Germinal center (tissue), 1 donor: ENCODE results near the gene ACKR2.

Experiments used
- DNase-seq: peaks from one replicate; pipeline ENCODE4 v3.0.0; 2012; ENCODE audit warnings: mixed read lengths, low spot score

ACKR2 gene

DNA sequence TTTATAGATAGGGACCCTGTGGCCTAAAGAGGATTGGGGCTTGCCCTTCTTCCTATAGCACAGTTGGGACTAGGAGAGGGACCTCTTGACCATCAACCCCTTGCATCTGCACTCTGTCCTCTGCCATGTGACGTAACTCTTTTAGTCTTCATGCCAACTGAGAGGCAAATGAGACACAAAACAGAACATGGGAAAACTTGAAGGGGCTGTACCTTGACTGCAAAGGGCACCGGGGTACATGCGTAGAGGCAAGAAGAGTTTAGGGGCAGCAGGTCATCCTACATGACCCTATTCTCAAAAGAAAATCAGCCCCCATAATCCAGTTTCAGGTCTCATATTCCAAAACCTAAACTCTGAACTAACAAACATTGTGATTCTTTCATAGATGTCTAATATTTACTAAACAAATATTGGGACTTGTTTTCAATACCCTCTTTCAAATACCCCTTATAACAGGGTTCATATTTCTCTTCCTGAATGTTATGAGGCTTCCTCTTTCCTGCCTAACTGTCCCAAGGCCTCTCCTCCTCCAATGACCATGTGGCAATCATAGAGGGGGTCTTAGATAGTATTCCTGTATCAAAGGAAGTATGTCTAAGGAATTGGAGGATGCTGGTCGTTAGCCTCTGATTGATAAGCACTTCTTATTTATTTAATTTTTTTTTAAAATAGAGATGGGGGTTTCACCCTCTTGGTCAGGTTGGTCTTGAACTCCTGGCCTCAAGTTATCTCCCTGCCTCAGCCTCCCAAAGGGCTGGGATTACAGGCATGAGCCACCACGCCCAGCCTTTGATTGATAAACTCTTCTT, 20.6 kb downstream of the ACKR2 start:
- DNase-seq = no peak

GRCh38 chr3:42830437-42831320, 21.4 kb downstream of the ACKR2 start:
- no peak for DNase-seq

DNA sequence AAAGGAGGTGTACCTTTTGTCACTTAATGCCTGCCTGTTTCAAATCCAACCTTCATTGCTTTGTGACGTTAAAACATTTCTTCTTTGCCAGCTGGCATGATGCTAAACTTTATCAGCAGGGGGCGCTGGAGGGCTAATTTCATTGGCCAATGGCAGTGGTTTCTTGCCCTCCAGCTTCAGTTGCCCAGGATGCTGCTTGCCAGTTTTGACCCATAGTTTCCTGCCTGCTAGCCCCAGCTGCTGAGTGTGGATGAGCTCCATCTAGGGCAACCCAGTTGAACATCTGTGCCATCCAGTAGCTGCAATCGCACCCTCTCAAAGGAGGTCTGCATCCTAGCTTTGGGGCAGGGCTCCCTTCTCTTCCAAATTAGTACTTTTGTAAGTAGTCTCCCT, 22.1 kb downstream of the ACKR2 start:
- peak; percentile 72 for DNase-seq

- no peak for DNase-seq
Measured at GRCh38 chr3:42836150-42837123, 27.2 kb downstream of the ACKR2 start.

- no peak for DNase-seq
Measured at GRCh38 chr3:42838571-42838970, 29.3 kb downstream of the ACKR2 start.

- DNase-seq = peak; percentile 62
Measured at GRCh38 chr3:42839616-42840015, 30.4 kb downstream of the ACKR2 start.

DNA sequence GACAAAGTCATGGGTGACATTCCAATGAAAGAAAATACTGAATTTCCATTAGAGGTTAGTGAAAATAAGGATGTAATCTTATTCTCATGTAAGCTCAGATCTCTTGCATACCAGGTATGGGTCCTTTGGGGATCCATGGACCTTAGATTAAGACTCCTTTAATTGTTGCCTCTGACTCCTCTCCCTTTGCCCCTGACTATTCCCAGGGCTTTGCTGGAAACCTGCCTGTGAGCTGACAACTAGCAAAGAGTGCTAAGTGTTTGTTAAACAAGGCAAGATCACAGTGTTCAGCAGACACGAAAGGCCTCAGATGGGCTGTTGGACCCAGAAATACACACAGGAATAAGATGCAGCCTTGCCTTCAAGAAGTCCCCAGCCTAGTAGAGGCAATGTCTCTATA, 32.1 kb downstream of the ACKR2 start:
- DNase-seq = no peak

GRCh38 chr3:42843713-42844411, 34.6 kb downstream of the ACKR2 start:
- no peak for DNase-seq

GRCh38 chr3:42844412-42844713, 35.1 kb downstream of the ACKR2 start:
- no peak for DNase-seq

GRCh38 chr3:42844815-42845214, 35.6 kb downstream of the ACKR2 start:
- DNase-seq = no peak

GRCh38 chr3:42846685-42847522, 37.7 kb downstream of the ACKR2 start:
- DNase-seq = peak; percentile 54

- peak; percentile 28 for DNase-seq
Measured at GRCh38 chr3:42847731-42848130, 38.5 kb downstream of the ACKR2 start.

DNA sequence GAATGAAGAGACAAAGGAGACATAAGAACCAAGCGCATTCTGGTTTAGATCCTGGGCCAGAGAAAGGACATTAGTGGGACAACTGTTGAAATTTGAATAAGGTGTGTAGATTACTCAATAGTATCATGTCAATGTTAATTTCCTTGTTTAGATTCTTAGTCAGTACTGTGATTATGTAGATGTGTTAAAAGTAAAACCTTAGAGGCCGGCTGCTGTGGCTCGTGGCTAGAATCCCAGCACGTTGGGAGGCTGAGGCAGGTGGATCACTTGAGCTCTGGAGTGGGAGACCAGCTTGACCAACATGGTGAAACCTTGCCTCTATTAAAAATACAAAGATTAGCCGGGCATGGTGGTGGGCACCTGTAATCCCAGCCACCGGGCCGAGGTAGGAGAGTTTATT, 39.8 kb downstream of the ACKR2 start:
- no peak for DNase-seq

- no peak for DNase-seq
Measured at GRCh38 chr3:42850263-42850662, 41.0 kb downstream of the ACKR2 start.

DNA sequence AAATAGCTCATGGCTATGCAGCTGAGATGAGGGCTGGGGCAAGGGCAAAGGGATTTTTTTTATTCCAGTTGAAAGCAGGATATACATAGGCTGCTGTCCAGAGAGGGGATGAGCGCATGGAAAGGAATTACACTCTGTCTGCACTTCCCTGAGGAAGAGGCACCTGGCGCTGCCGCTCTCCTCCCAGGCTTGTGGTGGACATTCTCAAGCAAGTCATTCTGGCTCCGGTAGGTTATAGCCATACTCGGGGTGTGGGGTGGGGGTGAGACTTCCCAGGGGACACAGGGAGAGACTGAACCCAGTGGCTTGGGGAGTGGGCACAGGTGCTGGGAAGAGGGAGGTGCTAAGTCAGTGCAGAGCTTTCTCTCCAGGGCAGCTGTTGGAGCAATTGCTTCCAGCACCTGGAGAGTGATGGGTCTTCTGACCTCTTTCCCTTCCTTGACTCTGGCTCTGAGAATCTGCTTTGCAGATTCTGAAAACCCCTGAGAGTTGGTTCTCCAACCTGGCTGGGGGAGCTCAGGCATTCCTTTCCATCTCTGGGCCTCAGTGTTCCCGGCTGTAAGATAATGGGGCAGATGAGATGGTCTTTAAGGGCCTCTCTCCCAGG, 42.1 kb downstream of the ACKR2 start:
- no peak for DNase-seq

DNA sequence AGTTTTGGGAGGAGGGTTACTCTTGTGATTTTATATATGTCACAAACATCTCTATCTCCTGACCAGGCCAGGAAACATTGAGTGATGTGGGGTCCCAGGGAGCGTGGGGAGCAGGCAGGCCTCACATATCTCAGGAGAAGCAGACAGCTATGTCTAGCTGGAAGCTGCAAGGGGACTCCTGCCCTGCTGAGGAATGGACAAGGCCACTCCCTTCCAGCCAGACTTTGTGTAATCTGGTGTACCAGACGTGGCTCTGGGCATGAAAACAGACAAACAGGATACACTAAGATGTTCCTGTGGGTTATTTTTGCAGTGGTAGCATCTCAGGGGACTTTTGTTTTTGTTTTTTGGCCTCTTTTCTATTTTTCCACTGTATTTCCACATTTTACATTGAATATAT, 43.2 kb downstream of the ACKR2 start:
- no peak for DNase-seq

- no peak for DNase-seq
Measured at GRCh38 chr3:42853056-42853455, 43.8 kb downstream of the ACKR2 start.

DNA sequence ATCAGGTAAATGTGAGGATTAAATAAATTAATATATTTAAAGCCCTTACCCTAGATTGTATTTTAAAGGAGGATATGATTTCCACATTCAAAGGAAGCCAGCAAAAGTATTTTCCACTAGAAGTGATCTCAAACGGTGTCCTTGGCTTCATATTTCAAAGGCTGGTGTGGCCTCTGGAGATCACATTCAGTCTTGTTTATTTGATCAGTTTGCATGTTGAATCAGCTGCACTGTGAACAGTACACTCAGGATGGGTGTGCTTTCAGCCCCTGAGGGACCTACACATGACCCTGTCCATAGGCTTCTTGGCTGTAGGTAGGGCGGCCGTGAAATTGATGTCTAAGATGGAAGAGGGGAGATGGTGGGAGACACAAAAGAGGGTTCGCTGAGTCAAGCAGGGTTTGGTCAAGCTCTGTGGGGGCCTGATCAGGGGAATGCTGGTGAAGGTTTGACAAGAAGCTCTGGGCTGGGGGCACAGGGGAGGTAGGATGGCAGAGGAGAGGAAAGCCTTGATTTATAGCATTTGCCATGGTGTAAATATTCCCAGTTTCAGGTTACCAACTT, 44.6 kb downstream of the ACKR2 start:
- DNase-seq = no peak

GRCh38 chr3:42855219-42855546, 45.9 kb downstream of the ACKR2 start:
- DNase-seq = no peak
